IMR-90 (cell line): Measurements from ENCODE around the gene NDST1.

ENCODE experiments used
- BHLHE40 ChIP-seq: fragments of 150-350 bp; IDR thresholded peaks from 2 replicates; pipeline ENCODE4 v1.6.1; 2016; ENCODE audit warnings: mild to moderate bottlenecking, low read depth, low read length
- MAFK ChIP-seq: IDR thresholded peaks from 2 replicates; pipeline ENCODE4 v1.6.1; 2012; ENCODE audit warnings: low read depth, low read length, improper control_type of control experiment
- MAZ ChIP-seq: IDR thresholded peaks from 2 replicates; pipeline ENCODE4 v1.6.1; 2012; ENCODE audit warnings: low read depth, mild to moderate bottlenecking, low read length, improper control_type of control experiment, moderate library complexity, borderline replicate concordance
- POLR2A ChIP-seq: IDR thresholded peaks from 2 replicates; pipeline ENCODE4 v1.6.1; 2012; ENCODE audit warnings: mild to moderate bottlenecking, low read depth, low read length
- RAD21 ChIP-seq: IDR thresholded peaks from 2 replicates; pipeline ENCODE4 v1.6.1; 2012; ENCODE audit warnings: low read length, improper control_type of control experiment
- RCOR1 ChIP-seq: IDR thresholded peaks from 2 replicates; pipeline ENCODE4 v1.6.1; 2012; ENCODE audit warnings: mild to moderate bottlenecking, low read length, improper control_type of control experiment; ENCODE audit not compliant: insufficient replicate concordance
- RFX5 ChIP-seq: IDR thresholded peaks from 2 replicates; pipeline ENCODE4 v1.8.0; 2012; ENCODE audit warnings: low read depth, mild to moderate bottlenecking, low read length, moderate library complexity
- TF ChIP-seq, protein P1 (sequence below): conservative IDR thresholded peaks from 2 replicates; pipeline ENCODE4 v1.5.1; 2012; ENCODE audit warnings: mild to moderate bottlenecking, low read depth, low read length, improper control_type of control experiment
- TF ChIP-seq, protein P2 (sequence below): fragments of 150-350 bp; IDR thresholded peaks from 2 replicates; pipeline ENCODE4 v1.6.1; 2016; ENCODE audit warnings: low read depth, mild to moderate bottlenecking, low read length, moderate library complexity, borderline replicate concordance

DNA sequence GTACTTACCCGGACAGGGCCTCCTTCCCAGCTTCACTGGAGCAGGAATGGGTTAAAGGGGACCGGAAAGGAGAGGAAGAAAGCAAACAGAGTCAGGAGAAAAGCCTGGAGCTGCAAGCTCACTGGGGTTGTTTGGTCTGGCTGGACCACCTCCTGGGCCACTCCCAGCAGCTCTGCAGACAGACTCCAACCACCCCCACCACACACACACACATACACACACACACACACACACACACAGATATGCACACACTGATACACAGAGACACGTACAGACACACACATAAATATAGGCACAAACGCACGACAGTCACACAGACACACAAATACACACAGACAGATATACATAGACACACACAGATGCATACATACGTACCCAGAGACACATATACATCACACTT, 97.6 kb downstream of the NDST1 start:
- TF ChIP-seq, protein P1, sequence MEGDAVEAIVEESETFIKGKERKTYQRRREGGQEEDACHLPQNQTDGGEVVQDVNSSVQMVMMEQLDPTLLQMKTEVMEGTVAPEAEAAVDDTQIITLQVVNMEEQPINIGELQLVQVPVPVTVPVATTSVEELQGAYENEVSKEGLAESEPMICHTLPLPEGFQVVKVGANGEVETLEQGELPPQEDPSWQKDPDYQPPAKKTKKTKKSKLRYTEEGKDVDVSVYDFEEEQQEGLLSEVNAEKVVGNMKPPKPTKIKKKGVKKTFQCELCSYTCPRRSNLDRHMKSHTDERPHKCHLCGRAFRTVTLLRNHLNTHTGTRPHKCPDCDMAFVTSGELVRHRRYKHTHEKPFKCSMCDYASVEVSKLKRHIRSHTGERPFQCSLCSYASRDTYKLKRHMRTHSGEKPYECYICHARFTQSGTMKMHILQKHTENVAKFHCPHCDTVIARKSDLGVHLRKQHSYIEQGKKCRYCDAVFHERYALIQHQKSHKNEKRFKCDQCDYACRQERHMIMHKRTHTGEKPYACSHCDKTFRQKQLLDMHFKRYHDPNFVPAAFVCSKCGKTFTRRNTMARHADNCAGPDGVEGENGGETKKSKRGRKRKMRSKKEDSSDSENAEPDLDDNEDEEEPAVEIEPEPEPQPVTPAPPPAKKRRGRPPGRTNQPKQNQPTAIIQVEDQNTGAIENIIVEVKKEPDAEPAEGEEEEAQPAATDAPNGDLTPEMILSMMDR: no peak
- no peak for TF ChIP-seq RFX5
- no peak for TF ChIP-seq POLR2A
- no peak for TF ChIP-seq MAFK
- TF ChIP-seq, protein P2, sequence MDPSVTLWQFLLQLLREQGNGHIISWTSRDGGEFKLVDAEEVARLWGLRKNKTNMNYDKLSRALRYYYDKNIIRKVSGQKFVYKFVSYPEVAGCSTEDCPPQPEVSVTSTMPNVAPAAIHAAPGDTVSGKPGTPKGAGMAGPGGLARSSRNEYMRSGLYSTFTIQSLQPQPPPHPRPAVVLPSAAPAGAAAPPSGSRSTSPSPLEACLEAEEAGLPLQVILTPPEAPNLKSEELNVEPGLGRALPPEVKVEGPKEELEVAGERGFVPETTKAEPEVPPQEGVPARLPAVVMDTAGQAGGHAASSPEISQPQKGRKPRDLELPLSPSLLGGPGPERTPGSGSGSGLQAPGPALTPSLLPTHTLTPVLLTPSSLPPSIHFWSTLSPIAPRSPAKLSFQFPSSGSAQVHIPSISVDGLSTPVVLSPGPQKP: no peak
- TF ChIP-seq RCOR1: no peak
- no peak for TF ChIP-seq BHLHE40
- no peak for TF ChIP-seq MAZ
- TF ChIP-seq RAD21: no peak
